Measurements from ENCODE around the gene RXRG. TPM values are rescaled to one million over a fixed set of nuclear protein-coding genes. Genes with fewer than 3 reads are reported as not detected.

RXRG gene
- total RNA-seq, 1 experiment from 2014 or later: not detected

GRCh38 chr1:165411396-165411795 is 33.5 kb downstream of the RXRG start:
- Histone ChIP-seq H3K4me3 (ENCODE audit: low read depth, low read length, poor library complexity, severe bottlenecking) (no peak overlapping the region), H3K9me3 (ENCODE audit: low read depth, low read length, poor library complexity, severe bottlenecking) (no peaks in the 10 kb centered on the region), H3K27ac (ENCODE audit: low read depth, low read length, poor library complexity, severe bottlenecking) (no peak overlapping the region), H3K27me3 (replicated peaks; ENCODE audit: insufficient read depth, low read depth, low read length, poor library complexity) (peaks cover 14% of the 10 kb centered on the region), H3K4me1 (ENCODE audit: insufficient read depth, low read length, poor library complexity, severe bottlenecking) (no peaks in the 10 kb centered on the region), H3K36me3 (ENCODE audit: insufficient read depth, low read length, poor library complexity, severe bottlenecking) (no peaks in the 10 kb centered on the region)
- BruUV-seq (replicated peaks): no TSS peak
- DNase-seq (ENCODE audit: low spot score): no peak
- intact Hi-C loops (cut with micrococcal nuclease; ENCODE audit: unreplicated experiment): no loop called here
- no peak for TF ChIP-seq CTCF (conservative IDR thresholded peaks at IDR 0.05; ENCODE audit: low read depth, low read length)
- TF ChIP-seq EZH2 (IDR thresholded peaks at IDR 0.05; ENCODE audit: borderline replicate concordance, low read depth, low read length, poor library complexity, severe bottlenecking): no peak
- POLR2A ChIA-PET (ENCODE audit: low non-redundant PET): interaction anchor here (0.6 kb wide), 1 partner anchor 1881 kb away, joined by 5 read pairs; no protein-coding TSS in a partner anchor
- CTCF ChIA-PET: interaction anchor here (2.2 kb wide), 1 partner anchor 181 kb away, joined by 5 read pairs; no protein-coding TSS in a partner anchor

GRCh38 chr1:165409657-165410358 is 35.1 kb downstream of the RXRG start:
- CTCF ChIA-PET: interaction anchor here (2.2 kb wide), 1 partner anchor 183 kb away, joined by 5 read pairs; no protein-coding TSS in a partner anchor
- H3K36me3 ChIP-seq (ENCODE audit: insufficient read depth, low read length, poor library complexity, severe bottlenecking): no peaks in the 10 kb centered on the region
- H3K4me3 ChIP-seq (ENCODE audit: low read depth, low read length, poor library complexity, severe bottlenecking): no peak overlapping the region
- peaks cover 14% of the 10 kb centered on the region for H3K27me3 ChIP-seq (replicated peaks; ENCODE audit: insufficient read depth, low read depth, low read length, poor library complexity)
- H3K4me1 ChIP-seq (ENCODE audit: insufficient read depth, low read length, poor library complexity, severe bottlenecking): no peaks in the 10 kb centered on the region
- POLR2A ChIA-PET (ENCODE audit: low non-redundant PET): no interaction called here
- no peak for TF ChIP-seq CTCF (conservative IDR thresholded peaks at IDR 0.05; ENCODE audit: low read depth, low read length)
- TF ChIP-seq EZH2 (IDR thresholded peaks at IDR 0.05; ENCODE audit: borderline replicate concordance, low read depth, low read length, poor library complexity, severe bottlenecking): no peak
- DNase-seq (ENCODE audit: low spot score): no peak
- H3K9me3 ChIP-seq (ENCODE audit: low read depth, low read length, poor library complexity, severe bottlenecking): no peaks in the 10 kb centered on the region
- no TSS peak for BruUV-seq (replicated peaks)
- H3K27ac ChIP-seq (ENCODE audit: low read depth, low read length, poor library complexity, severe bottlenecking): no peak overlapping the region
- intact Hi-C loops (cut with micrococcal nuclease; ENCODE audit: unreplicated experiment): no loop called here

- BruUV-seq (replicated peaks): no TSS peak
- DNase-seq (ENCODE audit: low spot score): peak; percentile 66
- H3K9me3 ChIP-seq (ENCODE audit: low read depth, low read length, poor library complexity, severe bottlenecking): no peaks in the 10 kb centered on the region
- intact Hi-C loops (cut with micrococcal nuclease; ENCODE audit: unreplicated experiment): loop anchor here (1.0 kb wide), 1 partner anchor 185 kb away; no protein-coding TSS in a partner anchor
- TF ChIP-seq EZH2 (IDR thresholded peaks at IDR 0.05; ENCODE audit: borderline replicate concordance, low read depth, low read length, poor library complexity, severe bottlenecking) (no peak), CTCF (conservative IDR thresholded peaks at IDR 0.05; ENCODE audit: low read depth, low read length) (peak; percentile 59)
- H3K27me3 ChIP-seq (replicated peaks; ENCODE audit: insufficient read depth, low read depth, low read length, poor library complexity): peaks cover 14% of the 10 kb centered on the region
- ChIA-PET CTCF (no interaction called here), POLR2A (ENCODE audit: low non-redundant PET) (no interaction called here)
- H3K4me1 ChIP-seq (ENCODE audit: insufficient read depth, low read length, poor library complexity, severe bottlenecking): no peaks in the 10 kb centered on the region
- H3K36me3 ChIP-seq (ENCODE audit: insufficient read depth, low read length, poor library complexity, severe bottlenecking): no peaks in the 10 kb centered on the region
- H3K27ac ChIP-seq (ENCODE audit: low read depth, low read length, poor library complexity, severe bottlenecking): no peak overlapping the region
- H3K4me3 ChIP-seq (ENCODE audit: low read depth, low read length, poor library complexity, severe bottlenecking): no peak overlapping the region
Measured at GRCh38 chr1:165408518-165408917, 36.4 kb downstream of the RXRG start.

Measured in A673 (cell line).